Keratinocyte (primary cell): ENCODE measurements around the gene COPG1. TPM values are rescaled to one million over a fixed set of nuclear protein-coding genes. Genes with fewer than 3 reads are reported as not detected.

Source experiments
- DNase-seq: peaks from one replicate; pipeline ENCODE4 v3.0.0-alpha.2; 2011; ENCODE audit warnings: low read depth, missing footprints, low spot score
- FAIRE-seq: peaks from 2 replicates; lab custom pipeline; 2011; peaks lifted over from hg19 to GRCh38; lab: Jason Lieb, UNC
- H2AFZ ChIP-seq: 2 replicates; pipeline ENCODE4 v1.6.0; 2012; ENCODE audit warnings: low read length, control low read depth, inconsistent platforms; ENCODE audit not compliant: control insufficient read depth
- H3K27ac ChIP-seq: 2 replicates; pipeline ENCODE4 v1.5.1; 2011; ENCODE audit warnings: low read length; ENCODE audit not compliant: control insufficient read depth, insufficient read depth
- H3K27me3 ChIP-seq: 3 replicates; pipeline ENCODE4 v1.6.0; 2011; ENCODE audit warnings: low read length; ENCODE audit not compliant: control insufficient read depth, insufficient read depth; ENCODE audit errors: extremely low read depth
- H3K36me3 ChIP-seq, 2 experiments: 2 replicates in 1 of 2; 3 replicates in 1 of 2; pipeline ENCODE4 v1.5.1; 2011; ENCODE audit warnings: low read length in 2 of 2, mild to moderate bottlenecking in 1 of 2; ENCODE audit not compliant: control insufficient read depth in 2 of 2, insufficient read depth in 2 of 2; ENCODE audit errors: extremely low read depth in 1 of 2
- H3K4me1 ChIP-seq: 3 replicates; pipeline ENCODE4 v1.5.1; 2011; ENCODE audit warnings: low read length; ENCODE audit not compliant: control insufficient read depth, insufficient read depth; ENCODE audit errors: extremely low read depth
- H3K4me2 ChIP-seq: 3 replicates; pipeline ENCODE4 v1.6.0; 2011; ENCODE audit warnings: low read depth, low read length; ENCODE audit not compliant: control insufficient read depth, insufficient read depth; ENCODE audit errors: extremely low read depth
- H3K4me3 ChIP-seq, 3 experiments: fragments of 200-600 bp in 1 of 3; sonication (generic) in 1 of 3; 2 replicates in 2 of 3; 3 replicates in 1 of 3; pipeline ENCODE4 v1.5.1; 2011 to 2016; ENCODE audit warnings: low read length in 3 of 3, mild to moderate bottlenecking in 3 of 3, control low read depth in 2 of 3, inconsistent platforms in 1 of 3, low read depth in 1 of 3, mixed read lengths in 1 of 3, mixed run types in 1 of 3, moderate library complexity in 1 of 3; ENCODE audit not compliant: control insufficient read depth in 2 of 3, insufficient read depth in 2 of 3; ENCODE audit errors: extremely low read depth in 1 of 3
- H3K79me2 ChIP-seq: 2 replicates; pipeline ENCODE4 v1.6.0; 2012; ENCODE audit warnings: low read length; ENCODE audit not compliant: control insufficient read depth, insufficient read depth
- H3K9ac ChIP-seq: 3 replicates; pipeline ENCODE4 v1.6.0; 2011; ENCODE audit warnings: low read length; ENCODE audit not compliant: control insufficient read depth, insufficient read depth; ENCODE audit errors: extremely low read depth
- H3K9me1 ChIP-seq: 3 replicates; pipeline ENCODE4 v1.6.0; 2011; ENCODE audit warnings: low read length; ENCODE audit not compliant: control insufficient read depth, insufficient read depth; ENCODE audit errors: extremely low read depth
- H3K9me3 ChIP-seq: 2 replicates; pipeline ENCODE4 v1.5.1; 2012; ENCODE audit warnings: low read depth, low read length; ENCODE audit not compliant: control insufficient read depth
- H4K20me1 ChIP-seq: 3 replicates; pipeline ENCODE4 v1.6.0; 2011; ENCODE audit warnings: low read length; ENCODE audit not compliant: control insufficient read depth, insufficient read depth; ENCODE audit errors: extremely low read depth
- CTCF ChIP-seq, 3 experiments: IDR thresholded peaks in 1 of 3; conservative IDR thresholded peaks in 1 of 3; optimal IDR thresholded peaks in 1 of 3; 2 replicates in 2 of 3; 3 replicates in 1 of 3; pipeline versions ENCODE3 to v1.5.1; 2011; ENCODE audit warnings: low read length in 3 of 3, mild to moderate bottlenecking in 3 of 3, moderate library complexity in 2 of 3, control low read depth in 1 of 3, inconsistent platforms in 1 of 3; ENCODE audit not compliant: insufficient read depth in 2 of 3; ENCODE audit errors: extremely low read depth in 1 of 3
- EZH2 ChIP-seq: IDR thresholded peaks from one replicate; pipeline ENCODE4 v1.6.1; 2012; ENCODE audit warnings: inconsistent platforms, mild to moderate bottlenecking, low read length, moderate library complexity
- dilution Hi-C: fragments of 300-500 bp; cut with MboI; formaldehyde crosslinking; loops from one replicate; pipeline ENCODE4 v1.7.0; 2020; ENCODE audit warnings: low sequenced_read_pairs; ENCODE audit not compliant: extremely low pct_ligation_motif_present
- polyA plus RNA-seq, 5 experiments: library from polyadenylated mRNA; depleted of rRNA in 3 of 5; stranded (reverse) in 3 of 5; stranded (forward) in 1 of 5; unstranded in 1 of 5; fragments of >200 nt; gene quantifications; 1 replicate in 1 of 5; 2 replicates in 3 of 5; 3 replicates in 1 of 5; pipeline versions ENCODE4 v1.2.1 to v1.2.3, GENCODE V29; 2011 to 2012; ENCODE audit warnings: missing spikeins in 2 of 5, low read depth in 1 of 5, low replicate concordance in 1 of 5

The COPG1 gene
- polyA plus RNA-seq, 1 donor (not counting 4 experiments of a cell fraction or from before 2014, with no cell fraction given) = 65.5 TPM

GRCh38 chr3:129254536-129255230 lies 5.3 kb downstream of the COPG1 start:
- dilution Hi-C loops = no loop called here
- Histone ChIP-seq H3K9ac (no peak overlapping the region), H2AFZ (no peak overlapping the region), H3K27me3 (no peaks in the 10 kb centered on the region), H3K4me1 (peaks cover 6% of the 10 kb centered on the region), H3K4me3 (no peak overlapping the region), H3K9me3 (no peaks in the 10 kb centered on the region), H4K20me1 (peaks cover 2% of the 10 kb centered on the region), H3K4me2 (no peak overlapping the region), H3K27ac (no peak overlapping the region), H3K9me1 (no peaks in the 10 kb centered on the region), H3K36me3 (peaks cover 45 to 55% of the 10 kb centered on the region in 2 experiments), H3K79me2 (peaks cover 30% of the 10 kb centered on the region)
- no peak for DNase-seq
- FAIRE-seq = no peak
- TF ChIP-seq CTCF (optimal IDR thresholded peaks at IDR 0.05 in 1 of 3, IDR thresholded peaks at IDR 0.05 in 1 of 3, conservative IDR thresholded peaks at IDR 0.05 in 1 of 3; ENCODE audit: extremely low read depth in 1 of 3, insufficient read depth in 2 of 3, low read length in 3 of 3) (no peak), EZH2 (no peak)

- Histone ChIP-seq H3K4me1 (no peaks in the 10 kb centered on the region), H3K4me3 (no peak overlapping the region), H3K4me2 (no peak overlapping the region), H3K27me3 (no peaks in the 10 kb centered on the region), H4K20me1 (peaks cover 2% of the 10 kb centered on the region), H3K9ac (no peak overlapping the region), H3K27ac (no peak overlapping the region), H2AFZ (no peak overlapping the region), H3K9me1 (no peaks in the 10 kb centered on the region), H3K36me3 (peaks cover 55 to 66% of the 10 kb centered on the region in 2 experiments), H3K79me2 (peaks cover 20% of the 10 kb centered on the region), H3K9me3 (no peaks in the 10 kb centered on the region)
- DNase-seq (no peak), FAIRE-seq (no peak)
- no peak for TF ChIP-seq EZH2
- no peak for TF ChIP-seq CTCF (optimal IDR thresholded peaks at IDR 0.05 in 1 of 3, IDR thresholded peaks at IDR 0.05 in 1 of 3, conservative IDR thresholded peaks at IDR 0.05 in 1 of 3; ENCODE audit: extremely low read depth in 1 of 3, insufficient read depth in 2 of 3, low read length in 3 of 3)
- dilution Hi-C loops = no loop called here
Measured at GRCh38 chr3:129256270-129256669, 6.9 kb downstream of the COPG1 start.
